ENCODE measurements around the gene RNF213. TPM values are rescaled to one million over a fixed set of nuclear protein-coding genes. Genes with fewer than 3 reads are reported as not detected.

The RNF213 gene
- total RNA-seq, 1 experiment from 2014 or later: 44.5 TPM

GRCh38 chr17:80248894-80249710 is 11.6 kb upstream of the RNF213 start (continued):
- TF ChIP-seq JUND (IDR thresholded peaks at IDR 0.05) (no peak), CEBPB (IDR thresholded peaks at IDR 0.05; ENCODE audit: low read depth) (no peak), CBX3 (IDR thresholded peaks at IDR 0.05; ENCODE audit: low read depth) (no peak), POLR2A (IDR thresholded peaks at IDR 0.05; ENCODE audit: borderline replicate concordance, extremely low read depth, insufficient read depth, insufficient read length) (no peak)
- TF ChIP-seq, protein P1, sequence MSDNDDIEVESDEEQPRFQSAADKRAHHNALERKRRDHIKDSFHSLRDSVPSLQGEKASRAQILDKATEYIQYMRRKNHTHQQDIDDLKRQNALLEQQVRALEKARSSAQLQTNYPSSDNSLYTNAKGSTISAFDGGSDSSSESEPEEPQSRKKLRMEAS (IDR thresholded peaks at IDR 0.05): no peak

- no peaks in the 10 kb centered on the region for H4K20me1 ChIP-seq (ENCODE audit: insufficient read depth)
- H3K9me3 ChIP-seq (ENCODE audit: control insufficient read depth in 1 of 2, insufficient read depth in 1 of 2, low read depth in 1 of 2, low read length in 2 of 2): no peaks in the 10 kb centered on the region
- H3K27me3 ChIP-seq (ENCODE audit: insufficient read depth, low read length): no peaks in the 10 kb centered on the region
- H3K4me1 ChIP-seq (ENCODE audit: control insufficient read depth in 1 of 2, insufficient read depth in 2 of 2, low read length in 2 of 2): peaks cover 27 to 43% of the 10 kb centered on the region in 2 experiments
- H3K79me2 ChIP-seq (ENCODE audit: insufficient read depth, low read length): no peaks in the 10 kb centered on the region
- H3K36me3 ChIP-seq (ENCODE audit: control insufficient read depth in 1 of 2, insufficient read depth in 2 of 2, low read length in 2 of 2): no peaks in the 10 kb centered on the region
- H3K4me2 ChIP-seq (ENCODE audit: low read length): no peak overlapping the region
- H3K9me2 ChIP-seq (ENCODE audit: insufficient read depth): no peaks in the 10 kb centered on the region
- no peak overlapping the region for H3K4me3 ChIP-seq (replicated peaks in 1 of 2; ENCODE audit: low read depth in 1 of 2, low read length in 2 of 2)
- ATAC-seq: no peak
- H3K9ac ChIP-seq (ENCODE audit: low read length): no peak overlapping the region
- intact Hi-C loops (cut with micrococcal nuclease): loop anchor here (2.0 kb wide), 1 partner anchor 243 kb away; no protein-coding TSS in a partner anchor
- no peak for DNase-seq (ENCODE audit: low read depth, low spot score)
- CTCF ChIA-PET: interaction anchor here (1.0 kb wide), 1 partner anchor 150 kb away, joined by 3 read pairs; the partner anchor contains the start of gene GAA
- POLR2A ChIA-PET: no interaction called here
- RAD21 ChIA-PET (ENCODE audit: low non-redundant PET in 1 of 2, low total read pairs in 2 of 2, uncharacterized antibody in 2 of 2, unreplicated experiment in 2 of 2): interaction anchor here in 1 of 2 experiments (0.6 kb wide), 1 partner anchor 249 kb away, joined by 4 read pairs; no protein-coding TSS in a partner anchor
- TF ChIP-seq POLR2AphosphoS5 (IDR thresholded peaks at IDR 0.05; ENCODE audit: low read depth, low read length) (no peak), TCF7L2 (IDR thresholded peaks at IDR 0.05; ENCODE audit: borderline replicate concordance, extremely low read depth, insufficient read depth, insufficient read length) (no peak), EZH2 (IDR thresholded peaks at IDR 0.05) (no peak), FOSL1 (IDR thresholded peaks at IDR 0.05; ENCODE audit: low read depth) (no peak), SRF (IDR thresholded peaks at IDR 0.05; ENCODE audit: low read depth) (no peak), ZFX (IDR thresholded peaks at IDR 0.05) (no peak), POLR2A (IDR thresholded peaks at IDR 0.05; ENCODE audit: borderline replicate concordance, extremely low read depth, insufficient read depth, insufficient read length) (no peak), CBX3 (IDR thresholded peaks at IDR 0.05; ENCODE audit: low read depth) (no peak), ZNF274 (IDR thresholded peaks at IDR 0.05; ENCODE audit: low read depth, low read length) (no peak), ELF1 (IDR thresholded peaks at IDR 0.05; ENCODE audit: borderline replicate concordance, low read depth) (no peak), CEBPB (IDR thresholded peaks at IDR 0.05; ENCODE audit: low read depth) (no peak), RAD21 (IDR thresholded peaks at IDR 0.05; ENCODE audit: low read depth) (no peak), EGR1 (IDR thresholded peaks at IDR 0.05; ENCODE audit: low read depth) (no peak)
- TF ChIP-seq, protein P2, sequence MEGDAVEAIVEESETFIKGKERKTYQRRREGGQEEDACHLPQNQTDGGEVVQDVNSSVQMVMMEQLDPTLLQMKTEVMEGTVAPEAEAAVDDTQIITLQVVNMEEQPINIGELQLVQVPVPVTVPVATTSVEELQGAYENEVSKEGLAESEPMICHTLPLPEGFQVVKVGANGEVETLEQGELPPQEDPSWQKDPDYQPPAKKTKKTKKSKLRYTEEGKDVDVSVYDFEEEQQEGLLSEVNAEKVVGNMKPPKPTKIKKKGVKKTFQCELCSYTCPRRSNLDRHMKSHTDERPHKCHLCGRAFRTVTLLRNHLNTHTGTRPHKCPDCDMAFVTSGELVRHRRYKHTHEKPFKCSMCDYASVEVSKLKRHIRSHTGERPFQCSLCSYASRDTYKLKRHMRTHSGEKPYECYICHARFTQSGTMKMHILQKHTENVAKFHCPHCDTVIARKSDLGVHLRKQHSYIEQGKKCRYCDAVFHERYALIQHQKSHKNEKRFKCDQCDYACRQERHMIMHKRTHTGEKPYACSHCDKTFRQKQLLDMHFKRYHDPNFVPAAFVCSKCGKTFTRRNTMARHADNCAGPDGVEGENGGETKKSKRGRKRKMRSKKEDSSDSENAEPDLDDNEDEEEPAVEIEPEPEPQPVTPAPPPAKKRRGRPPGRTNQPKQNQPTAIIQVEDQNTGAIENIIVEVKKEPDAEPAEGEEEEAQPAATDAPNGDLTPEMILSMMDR (IDR thresholded peaks at IDR 0.05 in 2 of 3, conservative IDR thresholded peaks at IDR 0.05 in 1 of 3; ENCODE audit: borderline replicate concordance in 1 of 3, insufficient read depth in 1 of 3, low read depth in 2 of 3, low read length in 2 of 3): no peak
- TF ChIP-seq, protein P3, sequence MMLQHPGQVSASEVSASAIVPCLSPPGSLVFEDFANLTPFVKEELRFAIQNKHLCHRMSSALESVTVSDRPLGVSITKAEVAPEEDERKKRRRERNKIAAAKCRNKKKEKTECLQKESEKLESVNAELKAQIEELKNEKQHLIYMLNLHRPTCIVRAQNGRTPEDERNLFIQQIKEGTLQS (IDR thresholded peaks at IDR 0.05): no peak
- no TSS peak for BruUV-seq (replicated peaks)
- no peak overlapping the region; the same call in 1 of the 2 replicates for H3K27ac ChIP-seq (ENCODE audit: low read depth, low read length)
- no peak overlapping the region for H2AFZ ChIP-seq (ENCODE audit: low read depth, low read length, poor library complexity, severe bottlenecking)
Observed at GRCh38 chr17:80251966-80252365, 8.7 kb upstream of the RNF213 start.
